ENCODE results near the gene ADCY9. TPM values are rescaled to one million over a fixed set of nuclear protein-coding genes. Genes with fewer than 3 reads are reported as not detected.
A peak's percentile ranks its signal among the peaks of the same experiment; 100 is the strongest.

The ADCY9 gene
- polyA plus RNA-seq, 2 of the 4 experiments (the other 2 are of a cell fraction): 6.2 to 7.6 TPM

GRCh38 chr16:3950343-3951193 lies 165.7 kb downstream of the ADCY9 start:
- ChIA-PET POLR2A (no interaction called here), CTCF (interaction anchor here (4.1 kb wide), 1 partner anchor 11 kb away, joined by 27 read pairs; no protein-coding TSS in a partner anchor)
- peak overlapping the region; percentile 42 for H3K4me2 ChIP-seq
- H3K27ac ChIP-seq: peak overlapping the region in 1 of 2 experiments; percentile 24; a peak in 3 of 6 replicates
- FAIRE-seq (no peak), ATAC-seq (peak; percentile 45 to 63; a peak in 3 of 6 replicates), DNase-seq (ENCODE audit: low read depth in 1 of 2, low spot score in 1 of 2) (peak in 1 of 2 experiments; percentile 52)
- no peaks in the 10 kb centered on the region for H3K9me3 ChIP-seq
- TF ChIP-seq NPAS2 (CRISPR knock-in tag; IDR thresholded peaks at IDR 0.05; ENCODE audit: borderline replicate concordance) (no peak), JUNB (IDR thresholded peaks at IDR 0.05) (no peak), FOSL2 (IDR thresholded peaks at IDR 0.05) (no peak), FOSL2 (CRISPR knock-in tag; IDR thresholded peaks at IDR 0.05) (peak; percentile 49; the same call in 1 of the 2 replicates)
- WGBS (ENCODE audit: missing lambda C conversion rate): 75% methylated on average over 32 of the region's 32 CpGs
- H3K4me3 ChIP-seq: no peak overlapping the region
- peaks cover 11% of the 10 kb centered on the region for H3K4me1 ChIP-seq

DNA sequence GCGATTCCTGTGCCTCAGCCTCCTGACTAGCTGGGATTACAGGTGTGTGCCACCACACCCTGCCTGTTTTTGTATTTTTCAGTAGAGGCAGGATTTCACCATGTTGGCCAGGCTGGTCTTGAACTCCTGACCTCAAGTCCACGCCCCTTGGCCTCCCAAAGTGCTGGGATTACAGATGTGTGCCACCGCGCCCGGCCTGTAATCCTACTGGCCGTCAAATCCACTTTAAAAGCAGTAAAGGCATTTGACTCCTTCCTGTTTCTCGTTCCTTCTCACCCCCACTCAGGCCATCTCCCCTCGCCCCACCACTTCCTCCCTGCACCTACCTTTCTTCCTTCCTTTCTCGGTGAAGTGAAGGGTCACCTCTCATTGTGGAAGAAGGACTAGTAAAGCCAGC lies 166.3 kb downstream of the ADCY9 start:
- H3K4me3 ChIP-seq: no peak overlapping the region
- ChIA-PET CTCF (interaction anchor here (4.1 kb wide), 1 partner anchor 11 kb away, joined by 27 read pairs; no protein-coding TSS in a partner anchor), POLR2A (no interaction called here)
- peaks cover 13% of the 10 kb centered on the region for H3K4me1 ChIP-seq
- H3K27ac ChIP-seq: peak overlapping the region in 1 of 2 experiments; percentile 24; a peak in 3 of 6 replicates
- TF ChIP-seq SREBF2 (IDR thresholded peaks at IDR 0.05) (no peak), MYC (IDR thresholded peaks at IDR 0.05; ENCODE audit: borderline replicate concordance, low read length) (no peak), TFCP2L1 (CRISPR knock-in tag; IDR thresholded peaks at IDR 0.05) (no peak), FOSL2 (IDR thresholded peaks at IDR 0.05) (no peak), FOSL2 (CRISPR knock-in tag; IDR thresholded peaks at IDR 0.05) (no peak), RNF2 (IDR thresholded peaks at IDR 0.05; ENCODE audit: borderline replicate concordance, low read depth) (no peak)
- no peaks in the 10 kb centered on the region for H3K9me3 ChIP-seq
- H3K4me2 ChIP-seq: peak overlapping the region; percentile 42
- no peak for ATAC-seq
- no peak for DNase-seq (ENCODE audit: low read depth in 1 of 2, low spot score in 1 of 2)
- WGBS (ENCODE audit: missing lambda C conversion rate): 77% methylated on average over 8 of the region's 9 CpGs
- FAIRE-seq: no peak

GRCh38 chr16:3949287-3949686 lies 167.0 kb downstream of the ADCY9 start:
- Histone ChIP-seq H3K4me2 (no peak overlapping the region), H3K4me1 (peaks cover 13% of the 10 kb centered on the region), H3K27ac (no peak overlapping the region), H3K9me3 (no peaks in the 10 kb centered on the region), H3K4me3 (no peak overlapping the region)
- ATAC-seq: no peak
- ChIA-PET CTCF (interaction anchor here (2.0 to 4.1 kb wide), 2 partner anchors 10 to 34 kb away, joined by 5 to 27 read pairs; no protein-coding TSS in a partner anchor), POLR2A (no interaction called here)
- no peak for DNase-seq (ENCODE audit: low read depth in 1 of 2, low spot score in 1 of 2)
- FAIRE-seq: no peak
- no peak for TF ChIP-seq MYC (IDR thresholded peaks at IDR 0.05; ENCODE audit: borderline replicate concordance, low read length)
- no peak for TF ChIP-seq HES2 (IDR thresholded peaks at IDR 0.05)
- TF ChIP-seq, protein P1, sequence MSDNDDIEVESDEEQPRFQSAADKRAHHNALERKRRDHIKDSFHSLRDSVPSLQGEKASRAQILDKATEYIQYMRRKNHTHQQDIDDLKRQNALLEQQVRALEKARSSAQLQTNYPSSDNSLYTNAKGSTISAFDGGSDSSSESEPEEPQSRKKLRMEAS (IDR thresholded peaks at IDR 0.05): no peak
- TF ChIP-seq GATA3 (IDR thresholded peaks at IDR 0.05; ENCODE audit: borderline replicate concordance): no peak
- no peak for TF ChIP-seq SMC3 (IDR thresholded peaks at IDR 0.05)
- TF ChIP-seq CHD4 (IDR thresholded peaks at IDR 0.05; ENCODE audit: borderline replicate concordance): no peak
- TF ChIP-seq FOSL2 (IDR thresholded peaks at IDR 0.05): no peak
- TF ChIP-seq FOSL2 (CRISPR knock-in tag; IDR thresholded peaks at IDR 0.05): no peak
- 88% methylated on average over 14 of the region's 14 CpGs for WGBS (ENCODE audit: missing lambda C conversion rate)

DNA sequence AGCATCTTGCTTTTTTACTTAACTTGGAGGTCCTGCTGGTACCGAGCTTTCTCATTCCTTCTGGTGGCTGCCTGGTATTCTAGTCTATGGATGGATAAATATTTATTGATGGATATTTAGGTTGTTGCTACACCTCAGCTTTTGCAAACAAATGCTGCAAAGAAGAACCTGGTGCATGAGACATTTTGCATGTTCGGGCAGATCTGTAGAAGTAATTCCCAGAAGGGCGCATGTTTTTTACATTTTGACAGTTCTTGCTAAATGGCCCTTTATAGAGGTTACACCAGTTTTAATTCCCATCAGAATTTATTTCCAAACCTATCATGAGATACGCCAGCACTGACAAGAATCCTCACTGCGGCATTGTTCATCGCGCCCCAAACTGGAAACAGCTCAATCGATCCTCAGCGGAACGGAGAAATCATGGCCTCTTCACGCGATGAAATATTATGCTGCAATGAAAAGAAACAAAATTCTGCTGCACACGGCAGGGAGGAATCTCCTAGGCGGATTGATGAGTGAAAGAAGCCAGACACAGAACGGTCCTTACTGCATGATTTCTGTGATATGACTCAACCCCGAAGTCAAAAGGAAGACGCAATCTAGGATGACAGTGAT lies 167.8 kb downstream of the ADCY9 start:
- TF ChIP-seq, protein P2, sequence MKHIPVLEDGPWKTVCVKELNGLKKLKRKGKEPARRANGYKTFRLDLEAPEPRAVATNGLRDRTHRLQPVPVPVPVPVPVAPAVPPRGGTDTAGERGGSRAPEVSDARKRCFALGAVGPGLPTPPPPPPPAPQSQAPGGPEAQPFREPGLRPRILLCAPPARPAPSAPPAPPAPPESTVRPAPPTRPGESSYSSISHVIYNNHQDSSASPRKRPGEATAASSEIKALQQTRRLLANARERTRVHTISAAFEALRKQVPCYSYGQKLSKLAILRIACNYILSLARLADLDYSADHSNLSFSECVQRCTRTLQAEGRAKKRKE (CRISPR knock-in tag; IDR thresholded peaks at IDR 0.05; ENCODE audit: low read depth): no peak
- TF ChIP-seq RARB (CRISPR knock-in tag; IDR thresholded peaks at IDR 0.05): no peak
- TF ChIP-seq NFE2L2 (conservative IDR thresholded peaks at IDR 0.05; ENCODE audit: low read length): no peak
- TF ChIP-seq CHD4 (IDR thresholded peaks at IDR 0.05; ENCODE audit: borderline replicate concordance): no peak
- TF ChIP-seq SREBF2 (IDR thresholded peaks at IDR 0.05): no peak
- TF ChIP-seq, protein P3, sequence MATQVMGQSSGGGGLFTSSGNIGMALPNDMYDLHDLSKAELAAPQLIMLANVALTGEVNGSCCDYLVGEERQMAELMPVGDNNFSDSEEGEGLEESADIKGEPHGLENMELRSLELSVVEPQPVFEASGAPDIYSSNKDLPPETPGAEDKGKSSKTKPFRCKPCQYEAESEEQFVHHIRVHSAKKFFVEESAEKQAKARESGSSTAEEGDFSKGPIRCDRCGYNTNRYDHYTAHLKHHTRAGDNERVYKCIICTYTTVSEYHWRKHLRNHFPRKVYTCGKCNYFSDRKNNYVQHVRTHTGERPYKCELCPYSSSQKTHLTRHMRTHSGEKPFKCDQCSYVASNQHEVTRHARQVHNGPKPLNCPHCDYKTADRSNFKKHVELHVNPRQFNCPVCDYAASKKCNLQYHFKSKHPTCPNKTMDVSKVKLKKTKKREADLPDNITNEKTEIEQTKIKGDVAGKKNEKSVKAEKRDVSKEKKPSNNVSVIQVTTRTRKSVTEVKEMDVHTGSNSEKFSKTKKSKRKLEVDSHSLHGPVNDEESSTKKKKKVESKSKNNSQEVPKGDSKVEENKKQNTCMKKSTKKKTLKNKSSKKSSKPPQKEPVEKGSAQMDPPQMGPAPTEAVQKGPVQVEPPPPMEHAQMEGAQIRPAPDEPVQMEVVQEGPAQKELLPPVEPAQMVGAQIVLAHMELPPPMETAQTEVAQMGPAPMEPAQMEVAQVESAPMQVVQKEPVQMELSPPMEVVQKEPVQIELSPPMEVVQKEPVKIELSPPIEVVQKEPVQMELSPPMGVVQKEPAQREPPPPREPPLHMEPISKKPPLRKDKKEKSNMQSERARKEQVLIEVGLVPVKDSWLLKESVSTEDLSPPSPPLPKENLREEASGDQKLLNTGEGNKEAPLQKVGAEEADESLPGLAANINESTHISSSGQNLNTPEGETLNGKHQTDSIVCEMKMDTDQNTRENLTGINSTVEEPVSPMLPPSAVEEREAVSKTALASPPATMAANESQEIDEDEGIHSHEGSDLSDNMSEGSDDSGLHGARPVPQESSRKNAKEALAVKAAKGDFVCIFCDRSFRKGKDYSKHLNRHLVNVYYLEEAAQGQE (IDR thresholded peaks at IDR 0.05): no peak
- no peak for TF ChIP-seq FOSB (CRISPR knock-in tag; IDR thresholded peaks at IDR 0.05)
- no peak for TF ChIP-seq RNF2 (IDR thresholded peaks at IDR 0.05; ENCODE audit: borderline replicate concordance, low read depth)
- no peak for TF ChIP-seq FOXS1 (CRISPR knock-in tag; IDR thresholded peaks at IDR 0.05)
- TF ChIP-seq ZFP36 (IDR thresholded peaks at IDR 0.05; ENCODE audit: borderline replicate concordance, partially characterized antibody): no peak
- TF ChIP-seq EHMT2 (IDR thresholded peaks at IDR 0.05; ENCODE audit: low read depth): no peak
- TF ChIP-seq ZNF302 (CRISPR knock-in tag; IDR thresholded peaks at IDR 0.05): no peak
- no peak for TF ChIP-seq HEYL (CRISPR knock-in tag; IDR thresholded peaks at IDR 0.05)
- FAIRE-seq (no peak), DNase-seq (ENCODE audit: low read depth in 1 of 2, low spot score in 1 of 2) (no peak), ATAC-seq (no peak)
- Histone ChIP-seq H3K4me1 (peaks cover 13% of the 10 kb centered on the region), H3K9me3 (no peaks in the 10 kb centered on the region), H3K27ac (no peak overlapping the region), H3K4me2 (no peak overlapping the region), H3K4me3 (no peak overlapping the region)
- 91% methylated on average over 17 of the region's 17 CpGs for WGBS (ENCODE audit: missing lambda C conversion rate)
- ChIA-PET POLR2A (no interaction called here), CTCF (interaction anchor here (0.8 to 4.1 kb wide), 4 partner anchors 9 to 35 kb away, joined by 3 to 27 read pairs (median 4); no protein-coding TSS in a partner anchor)

Data from A549 (cell line).